Fibroblast of villous mesenchyme (primary cell): ENCODE measurements around the gene ZNF839. TPM values are rescaled to one million over a fixed set of nuclear protein-coding genes. Genes with fewer than 3 reads are reported as not detected.

Source experiments
- DNase-seq: peaks from one replicate; pipeline ENCODE4 v3.0.0-alpha.2; 2010; ENCODE audit warnings: low read depth
- H3K4me3 ChIP-seq: 2 replicates; pipeline ENCODE4 v1.5.1; 2011; ENCODE audit warnings: low read depth, mild to moderate bottlenecking, low read length
- CTCF ChIP-seq: IDR thresholded peaks from 2 replicates; pipeline ENCODE4 v1.5.1; 2012; ENCODE audit warnings: low read depth, mild to moderate bottlenecking, low read length; ENCODE audit not compliant: insufficient read depth
- total RNA-seq: library from RNA; depleted of rRNA; stranded (reverse); fragments of >200 nt; gene quantifications from 2 replicates; pipeline ENCODE4 v1.2.3, GENCODE V29; 2012

The ZNF839 gene
- total RNA-seq, 1 donor: 9.5 TPM

DNA sequence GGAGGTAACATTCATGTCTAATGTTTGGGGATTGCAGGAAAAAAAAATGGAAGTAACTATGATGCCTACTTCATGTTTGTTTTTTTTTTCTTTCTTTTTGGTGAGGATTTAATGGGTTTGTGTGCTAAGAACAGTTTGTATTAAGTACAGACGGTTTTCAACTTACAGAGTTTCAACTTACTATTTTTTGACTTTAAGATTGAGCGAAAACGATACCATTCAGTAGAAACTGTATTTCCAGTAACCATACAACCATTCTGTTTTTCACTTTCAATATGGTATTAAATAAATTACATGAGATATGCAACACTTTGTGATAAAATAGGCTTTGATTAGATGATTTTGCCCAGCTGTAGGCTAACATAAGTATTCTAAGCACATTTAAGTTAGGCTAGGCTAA is 53.6 kb downstream of the ZNF839 start:
- no peak for DNase-seq
- no peak for TF ChIP-seq CTCF
- no peak overlapping the region for H3K4me3 ChIP-seq

DNA sequence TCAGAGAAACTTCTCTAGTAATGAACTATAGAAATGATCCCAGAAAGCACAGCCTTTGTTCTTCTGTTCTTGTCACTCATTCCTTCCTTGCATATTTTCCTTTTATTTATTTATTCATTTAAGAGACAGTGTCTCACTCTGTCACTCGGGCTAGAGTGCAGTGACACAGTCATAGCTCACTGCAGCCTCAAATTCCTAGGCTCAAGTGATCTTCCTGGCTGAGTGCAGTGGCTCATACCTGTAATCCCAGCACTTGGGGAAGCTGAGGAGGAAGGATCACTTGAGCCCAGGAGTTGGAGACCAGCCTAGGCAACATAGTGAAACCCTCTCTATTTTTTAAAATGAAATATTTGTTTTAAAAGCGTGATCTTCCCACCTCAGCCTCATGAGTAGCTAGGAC is 54.7 kb downstream of the ZNF839 start:
- no peak overlapping the region for H3K4me3 ChIP-seq
- no peak for TF ChIP-seq CTCF
- no peak for DNase-seq

DNA sequence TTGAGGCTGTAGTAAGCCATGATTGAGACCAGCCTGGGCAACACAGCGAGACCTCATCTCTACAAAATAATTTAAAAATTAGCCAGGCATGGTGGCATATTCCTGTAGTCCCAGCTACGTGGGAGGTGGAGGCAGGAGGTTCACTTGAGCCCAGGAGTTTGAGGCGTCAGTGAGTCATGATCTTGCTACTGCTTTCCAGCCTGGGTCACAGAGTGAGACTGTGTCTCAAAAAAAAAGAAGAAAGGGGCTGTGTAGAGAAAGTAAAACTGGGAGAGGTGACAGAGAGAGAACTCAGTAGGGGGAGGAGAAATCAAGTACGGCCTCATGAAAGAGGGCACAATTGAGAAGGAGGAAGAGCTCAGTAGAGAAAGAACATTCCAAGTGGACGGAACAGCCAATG is 55.6 kb downstream of the ZNF839 start:
- no peak for TF ChIP-seq CTCF
- H3K4me3 ChIP-seq: no peak overlapping the region
- no peak for DNase-seq

DNA sequence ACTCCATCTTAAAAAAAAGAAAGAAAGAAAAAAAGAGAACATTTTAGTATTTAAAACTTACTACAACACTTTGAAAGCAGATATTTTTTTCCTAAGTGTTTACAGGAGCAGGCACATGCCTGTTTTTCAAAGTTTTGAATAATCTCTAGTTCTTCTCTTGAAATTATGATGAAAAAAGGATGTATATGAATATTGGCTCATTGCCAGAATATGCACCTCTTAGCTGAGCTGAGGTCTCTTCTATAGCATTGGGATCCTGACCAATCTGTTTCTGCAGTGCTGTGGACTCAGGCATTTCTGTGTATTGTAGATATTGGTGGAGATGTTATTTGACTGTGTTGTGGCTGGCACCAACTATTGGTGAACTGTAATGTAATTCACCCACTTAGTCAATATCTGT is 58.1 kb downstream of the ZNF839 start:
- DNase-seq: no peak
- no peak overlapping the region for H3K4me3 ChIP-seq
- TF ChIP-seq CTCF: no peak

DNA sequence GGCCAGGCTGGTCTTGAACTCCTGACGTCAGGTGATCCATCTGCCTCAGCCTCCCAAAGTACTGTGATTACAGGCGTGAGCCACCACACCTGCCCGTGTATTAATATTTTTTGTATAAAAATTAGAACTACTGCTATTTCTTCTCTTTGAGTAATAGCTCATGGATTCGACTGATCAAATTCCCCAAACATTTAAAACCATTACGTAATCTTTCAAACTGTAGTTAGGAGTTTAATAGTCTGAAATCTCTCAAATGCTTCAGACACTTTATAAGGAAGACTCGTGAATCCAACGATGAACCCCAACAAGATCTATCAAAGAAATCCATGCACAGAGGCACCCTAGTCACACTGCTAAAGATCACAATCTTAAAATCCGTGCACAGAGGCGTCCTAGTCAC is 59.3 kb downstream of the ZNF839 start:
- no peak for DNase-seq
- no peak overlapping the region for H3K4me3 ChIP-seq
- TF ChIP-seq CTCF: no peak

- TF ChIP-seq CTCF: no peak
- no peak for DNase-seq
- H3K4me3 ChIP-seq: no peak overlapping the region
Observed at GRCh38 chr14:102387086-102387485, 67.5 kb downstream of the ZNF839 start.

- no peak for DNase-seq
- no peak overlapping the region for H3K4me3 ChIP-seq
- TF ChIP-seq CTCF: no peak
Observed at GRCh38 chr14:102389246-102389645, 69.7 kb downstream of the ZNF839 start.
